ENCODE results near the gene ZCCHC10. TPM values are rescaled to one million over a fixed set of nuclear protein-coding genes. Genes with fewer than 3 reads are reported as not detected.
"Not testable (repeated sequence)": the region's sequence is repeated elsewhere in the genome, so short reads cannot be mapped to it uniquely, and the experiment has no call there.

Gene ZCCHC10
- polyA plus RNA-seq, 1 donor = 33.7 TPM

DNA sequence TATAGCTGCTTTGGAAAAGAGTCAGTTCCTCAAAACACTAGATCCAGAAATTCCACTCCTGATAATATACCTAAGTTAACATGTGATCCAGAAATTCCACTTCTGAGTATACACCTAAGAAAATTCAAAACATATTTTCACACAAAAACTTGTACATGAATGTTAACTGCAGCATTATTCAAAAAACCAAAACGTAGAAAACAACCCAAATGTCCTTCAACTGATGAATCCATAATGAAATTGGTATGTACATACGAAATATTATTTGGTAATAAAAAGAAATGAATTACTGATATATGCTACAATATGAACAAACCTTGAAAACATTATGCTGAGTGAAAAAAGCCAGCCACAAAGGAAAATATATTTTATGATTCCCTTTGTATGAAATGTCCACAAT lies 46.4 kb downstream of the ZCCHC10 start:
- DNase-seq = no peak

DNA sequence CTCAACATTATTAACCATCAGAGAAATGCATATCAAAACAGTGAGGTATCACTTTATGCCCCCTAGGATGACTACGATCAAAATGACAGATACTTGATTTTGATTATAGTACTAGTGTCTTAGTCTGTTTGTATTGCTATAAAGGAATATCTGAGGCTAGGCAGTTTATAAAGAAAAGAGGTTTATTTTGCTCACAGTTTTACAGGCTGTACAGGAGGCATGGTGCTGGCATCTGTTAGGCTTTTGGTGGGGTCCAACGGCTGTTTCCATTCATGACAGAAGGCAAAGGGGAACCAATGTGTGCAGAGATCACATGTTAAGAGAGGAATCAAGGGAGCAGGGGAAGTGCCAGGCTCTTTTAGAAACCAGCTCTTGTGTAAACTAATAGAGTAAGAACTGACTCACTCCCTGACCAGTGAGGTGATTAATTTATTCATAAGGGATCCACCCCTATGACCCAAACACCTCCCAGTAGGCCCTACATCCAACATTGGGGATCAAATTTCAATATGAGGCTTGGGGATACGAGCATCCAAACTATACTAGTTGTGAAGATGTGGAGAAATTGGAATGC lies 46.9 kb downstream of the ZCCHC10 start:
- DNase-seq = no peak

GRCh38 chr5:132976852-132977251 lies 49.5 kb downstream of the ZCCHC10 start:
- no peak for DNase-seq

DNA sequence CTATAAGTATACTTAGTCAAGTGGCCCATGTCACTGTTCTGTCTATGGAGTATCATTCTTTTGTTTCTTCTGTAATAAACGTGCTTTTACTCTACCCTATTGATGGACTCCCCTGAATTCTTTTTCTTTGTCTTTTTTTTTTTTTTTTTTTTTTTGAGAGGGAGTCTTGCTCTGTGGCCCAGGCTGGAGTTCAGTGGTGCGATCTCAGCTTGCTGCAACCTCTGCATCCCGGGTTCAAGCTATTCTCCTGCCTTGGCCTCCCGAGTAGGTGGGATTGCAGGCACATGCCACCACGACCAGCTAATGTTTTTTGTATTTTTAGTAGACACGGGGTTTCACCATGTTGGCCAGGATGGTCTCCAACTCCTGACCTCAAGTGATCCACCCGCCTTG lies 53.9 kb downstream of the ZCCHC10 start:
- not testable (repeated sequence) for DNase-seq

DNA sequence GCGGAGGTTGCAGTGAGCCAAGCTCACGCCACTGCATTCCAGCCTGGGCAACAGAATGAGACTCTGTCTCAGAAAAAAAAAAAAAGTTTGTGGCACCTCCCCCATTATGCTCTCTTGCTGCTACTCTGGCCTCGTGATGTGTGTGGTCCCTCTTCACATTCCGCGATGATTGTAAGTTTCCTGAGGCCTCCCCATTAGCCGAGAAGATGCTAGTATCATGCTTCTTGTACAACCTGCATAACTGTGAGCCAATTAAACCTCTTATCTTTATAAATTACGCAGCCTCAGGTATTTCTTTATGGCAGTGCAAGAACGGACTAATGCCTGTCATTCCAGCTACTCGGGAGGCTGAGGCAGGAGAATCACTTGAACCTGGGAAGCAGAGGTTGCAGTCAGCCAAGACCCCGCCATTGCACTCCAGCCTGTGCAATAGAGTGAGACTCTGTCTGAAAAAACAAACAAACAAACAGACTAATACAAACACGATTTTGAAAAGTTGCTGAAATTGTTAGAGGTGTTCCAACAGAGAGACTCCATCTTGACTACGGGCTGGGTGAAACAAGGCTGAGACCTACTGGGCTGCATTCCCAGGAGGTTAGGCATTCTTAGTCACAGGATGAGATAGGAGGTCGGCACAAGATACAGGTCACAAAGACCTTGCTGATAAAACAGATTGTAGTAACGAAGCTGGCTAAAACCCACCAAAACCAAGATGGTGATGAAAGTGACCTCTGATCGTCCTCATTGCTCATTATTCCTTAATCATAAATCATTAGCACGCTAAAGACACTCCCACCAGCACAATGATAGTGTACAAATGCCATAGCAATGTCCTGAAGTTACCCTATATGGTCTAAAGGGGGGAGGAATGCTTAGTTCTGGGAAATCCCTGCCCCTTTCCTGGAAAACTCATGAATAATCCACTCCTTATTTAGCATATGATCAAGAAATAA lies 54.6 kb downstream of the ZCCHC10 start:
- no peak for DNase-seq

DNA sequence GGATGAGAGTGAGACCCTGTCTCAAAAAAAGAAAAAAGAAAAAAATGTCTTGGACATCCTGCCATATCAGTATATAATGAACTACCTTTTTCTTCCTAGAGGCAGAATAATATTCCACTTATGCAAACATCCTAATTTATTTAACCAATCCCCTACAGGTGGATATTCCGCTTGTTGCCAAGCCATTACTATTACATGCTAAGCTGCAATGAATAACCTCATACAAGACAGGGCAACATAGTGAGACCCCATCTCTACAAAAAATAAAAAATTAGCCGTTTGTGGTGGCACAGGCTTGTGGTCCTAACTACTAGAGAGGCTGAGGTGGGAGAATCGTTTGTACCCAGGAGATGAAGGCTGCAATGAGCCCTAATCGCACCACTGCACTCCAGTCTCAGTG lies 61.2 kb downstream of the ZCCHC10 start:
- DNase-seq = no peak

GRCh38 chr5:132963171-132964104 lies 62.9 kb downstream of the ZCCHC10 start, which contains the start of gene AFF4:
AFF4 (minus strand) TSS chr5:132963634; CDS start chr5:132937189, 26,445 bp downstream.
- peak; percentile 94 for DNase-seq

DNA sequence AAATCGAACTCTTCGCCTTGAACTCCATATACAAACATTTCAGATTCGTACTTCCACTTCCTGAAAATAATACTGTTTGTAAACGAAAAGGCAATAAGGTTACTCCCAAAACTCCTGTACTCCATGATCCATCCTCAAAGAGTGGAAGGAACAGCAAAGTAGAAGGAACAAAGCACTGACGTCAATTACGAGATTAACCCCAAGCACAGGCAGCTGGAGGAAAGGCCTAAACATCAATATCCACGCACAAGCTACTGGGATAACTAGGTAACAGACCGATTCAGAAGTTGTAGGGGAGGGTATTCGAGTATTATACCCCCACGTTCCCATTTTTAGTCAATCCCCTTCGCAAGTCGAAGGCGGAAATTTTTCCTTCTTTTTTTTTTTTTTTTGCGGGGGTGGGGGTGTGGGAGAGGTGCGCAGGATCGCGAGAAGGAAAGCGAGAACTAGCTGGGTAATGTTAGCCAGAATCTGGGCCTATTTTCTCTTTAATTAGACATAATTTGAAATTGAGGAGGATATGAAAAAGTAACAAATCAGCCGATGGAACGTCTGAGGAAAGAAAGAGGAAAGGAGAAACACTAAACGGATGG lies 63.8 kb downstream of the ZCCHC10 start:
- DNase-seq = peak; percentile 80

- DNase-seq = peak; percentile 44
Measured at GRCh38 chr5:132961887-132962286, 64.5 kb downstream of the ZCCHC10 start.

GRCh38 chr5:132961123-132961815 lies 65.1 kb downstream of the ZCCHC10 start:
- DNase-seq = peak; percentile 17

DNA sequence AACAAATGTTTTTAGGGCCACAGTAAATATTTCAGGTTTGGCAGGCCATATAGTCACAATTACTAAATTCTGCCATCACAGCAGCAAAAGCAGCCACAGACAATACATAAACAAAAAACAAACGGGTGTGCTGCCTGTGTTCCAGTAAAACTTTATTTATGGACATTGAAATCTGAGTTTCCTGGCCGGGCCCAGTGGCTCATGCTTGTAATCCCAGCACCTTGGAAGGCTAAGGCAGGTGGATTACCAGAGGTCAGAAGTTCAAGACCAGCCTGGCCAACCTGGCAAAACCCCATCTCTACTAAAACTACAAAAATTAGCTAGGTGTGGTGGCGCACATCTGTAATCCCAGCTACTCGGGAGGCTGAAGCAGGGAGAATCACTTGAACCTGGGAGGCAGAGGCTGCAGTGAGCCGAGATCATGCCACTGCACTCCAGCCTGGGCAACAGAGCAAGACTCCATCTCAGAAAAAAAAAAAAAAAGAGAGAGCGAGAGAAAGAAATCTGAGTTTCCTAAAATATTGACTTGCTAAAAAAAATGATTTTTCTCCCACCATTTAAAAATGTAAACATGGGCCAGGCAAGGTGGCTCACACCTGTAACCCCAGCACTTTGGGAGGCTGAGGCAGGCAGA lies 70.1 kb downstream of the ZCCHC10 start:
- DNase-seq = not testable (repeated sequence)

DNA sequence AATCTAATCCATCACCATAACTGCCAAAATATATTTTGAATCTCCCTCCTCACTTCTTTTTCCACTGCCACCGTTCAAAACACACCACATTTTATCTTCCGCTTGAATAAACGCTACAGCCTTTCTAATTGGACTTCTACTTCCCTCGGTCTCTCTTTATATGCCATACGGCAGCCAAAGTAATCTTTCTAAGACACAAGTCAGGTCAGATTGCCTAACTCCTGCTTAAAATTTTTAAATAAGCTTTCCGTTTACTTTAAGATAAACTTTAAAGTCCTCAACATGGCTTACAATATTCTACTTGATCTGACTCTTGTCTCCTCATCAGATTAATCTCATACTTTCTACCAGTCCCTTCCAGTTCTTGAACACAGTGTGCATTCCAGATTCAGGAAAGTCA lies 72.6 kb downstream of the ZCCHC10 start:
- DNase-seq = no peak

DNA sequence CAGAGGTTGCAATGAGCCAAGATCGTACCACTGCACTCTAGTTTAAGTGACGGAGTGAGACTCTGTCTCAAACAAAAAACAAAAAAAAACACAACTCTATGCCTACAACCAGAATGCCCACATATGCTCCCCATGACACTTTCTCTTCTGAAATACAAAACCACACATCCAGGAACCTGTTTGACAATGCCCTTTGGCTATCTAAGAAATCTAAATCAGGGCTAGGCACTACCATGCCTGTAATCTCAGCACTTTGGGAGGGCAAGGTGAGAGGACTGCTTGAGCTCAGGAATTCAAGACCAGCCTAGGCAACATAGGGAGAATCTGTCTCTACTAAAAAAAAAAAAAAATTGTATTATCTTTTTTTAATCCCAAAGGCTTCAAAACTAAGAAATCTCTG lies 73.5 kb downstream of the ZCCHC10 start:
- no peak for DNase-seq

GRCh38 chr5:132951897-132952296 lies 74.5 kb downstream of the ZCCHC10 start:
- DNase-seq = no peak

GRCh38 chr5:132949136-132949535 lies 77.2 kb downstream of the ZCCHC10 start:
- DNase-seq = no peak

- no peak for DNase-seq
Measured at GRCh38 chr5:132947671-132948070, 78.7 kb downstream of the ZCCHC10 start.

Data from left kidney (tissue), 2 donors.